Measurements from ENCODE around the gene TREML2.

- TF ChIP-seq CTCF (IDR thresholded peaks at IDR 0.05) (no peak), POLR2AphosphoS5 (IDR thresholded peaks at IDR 0.05) (no peak), EP300 (IDR thresholded peaks at IDR 0.05) (no peak)
These were observed 8.8 kb upstream of the TREML2 start for GRCh38 chr6:41209547-41210320.

Measured in stomach (tissue), 4 donors.